Ectodermal cell (in vitro differentiated cells): Measurements from ENCODE around the gene RTN1. TPM values are rescaled to one million over a fixed set of nuclear protein-coding genes. Genes with fewer than 3 reads are reported as not detected.

Experiments used
- H3K27ac ChIP-seq: 2 replicates; pipeline ENCODE4 v1.7.0; 2013; ENCODE audit warnings: mild to moderate bottlenecking, low read depth, low read length; ENCODE audit not compliant: insufficient read depth, poor library complexity, severe bottlenecking
- H3K27me3 ChIP-seq: 2 replicates; pipeline ENCODE4 v1.7.0; 2013; ENCODE audit warnings: mild to moderate bottlenecking, low read length; ENCODE audit not compliant: insufficient read depth, control insufficient read depth, poor library complexity, severe bottlenecking
- H3K36me3 ChIP-seq: one replicate; pipeline ENCODE4 v1.7.0; 2013; ENCODE audit warnings: low read length; ENCODE audit not compliant: control insufficient read depth, insufficient read depth
- H3K4me1 ChIP-seq: one replicate; pipeline ENCODE4 v1.7.0; 2013; ENCODE audit warnings: low read length; ENCODE audit not compliant: control insufficient read depth, insufficient read depth
- H3K4me3 ChIP-seq: 2 replicates; pipeline ENCODE4 v1.7.0; 2013; ENCODE audit warnings: low read depth, low read length, control low read depth; ENCODE audit not compliant: insufficient read depth
- H3K9me3 ChIP-seq: 2 replicates; pipeline ENCODE4 v1.7.0; 2013; ENCODE audit warnings: mild to moderate bottlenecking, low read length, moderate library complexity; ENCODE audit not compliant: control insufficient read depth
- WGBS, 2 experiments: methylation state at CpG; one replicate each; pipeline ENCODE4 v1.1.7; 2013; ENCODE audit warnings: missing lambda C conversion rate in 2 of 2; 5-methylcytosine and 5-hydroxymethylcytosine counted together
- polyA plus RNA-seq, 4 experiments: library from polyadenylated mRNA; stranded (reverse); fragments of 50-300 nt; gene quantifications; one replicate each; pipeline ENCODE4 v1.2.3, GENCODE V29; 2013

RTN1 gene, protein sequence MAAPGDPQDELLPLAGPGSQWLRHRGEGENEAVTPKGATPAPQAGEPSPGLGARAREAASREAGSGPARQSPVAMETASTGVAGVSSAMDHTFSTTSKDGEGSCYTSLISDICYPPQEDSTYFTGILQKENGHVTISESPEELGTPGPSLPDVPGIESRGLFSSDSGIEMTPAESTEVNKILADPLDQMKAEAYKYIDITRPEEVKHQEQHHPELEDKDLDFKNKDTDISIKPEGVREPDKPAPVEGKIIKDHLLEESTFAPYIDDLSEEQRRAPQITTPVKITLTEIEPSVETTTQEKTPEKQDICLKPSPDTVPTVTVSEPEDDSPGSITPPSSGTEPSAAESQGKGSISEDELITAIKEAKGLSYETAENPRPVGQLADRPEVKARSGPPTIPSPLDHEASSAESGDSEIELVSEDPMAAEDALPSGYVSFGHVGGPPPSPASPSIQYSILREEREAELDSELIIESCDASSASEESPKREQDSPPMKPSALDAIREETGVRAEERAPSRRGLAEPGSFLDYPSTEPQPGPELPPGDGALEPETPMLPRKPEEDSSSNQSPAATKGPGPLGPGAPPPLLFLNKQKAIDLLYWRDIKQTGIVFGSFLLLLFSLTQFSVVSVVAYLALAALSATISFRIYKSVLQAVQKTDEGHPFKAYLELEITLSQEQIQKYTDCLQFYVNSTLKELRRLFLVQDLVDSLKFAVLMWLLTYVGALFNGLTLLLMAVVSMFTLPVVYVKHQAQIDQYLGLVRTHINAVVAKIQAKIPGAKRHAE
- 16.4 TPM for polyA plus RNA-seq (2013, experiment 1 of 4)
- 12.9 TPM for polyA plus RNA-seq (2013, experiment 2 of 4)
- 14.6 TPM for polyA plus RNA-seq (2013, experiment 3 of 4)
- 16.9 TPM for polyA plus RNA-seq (2013, experiment 4 of 4)

DNA sequence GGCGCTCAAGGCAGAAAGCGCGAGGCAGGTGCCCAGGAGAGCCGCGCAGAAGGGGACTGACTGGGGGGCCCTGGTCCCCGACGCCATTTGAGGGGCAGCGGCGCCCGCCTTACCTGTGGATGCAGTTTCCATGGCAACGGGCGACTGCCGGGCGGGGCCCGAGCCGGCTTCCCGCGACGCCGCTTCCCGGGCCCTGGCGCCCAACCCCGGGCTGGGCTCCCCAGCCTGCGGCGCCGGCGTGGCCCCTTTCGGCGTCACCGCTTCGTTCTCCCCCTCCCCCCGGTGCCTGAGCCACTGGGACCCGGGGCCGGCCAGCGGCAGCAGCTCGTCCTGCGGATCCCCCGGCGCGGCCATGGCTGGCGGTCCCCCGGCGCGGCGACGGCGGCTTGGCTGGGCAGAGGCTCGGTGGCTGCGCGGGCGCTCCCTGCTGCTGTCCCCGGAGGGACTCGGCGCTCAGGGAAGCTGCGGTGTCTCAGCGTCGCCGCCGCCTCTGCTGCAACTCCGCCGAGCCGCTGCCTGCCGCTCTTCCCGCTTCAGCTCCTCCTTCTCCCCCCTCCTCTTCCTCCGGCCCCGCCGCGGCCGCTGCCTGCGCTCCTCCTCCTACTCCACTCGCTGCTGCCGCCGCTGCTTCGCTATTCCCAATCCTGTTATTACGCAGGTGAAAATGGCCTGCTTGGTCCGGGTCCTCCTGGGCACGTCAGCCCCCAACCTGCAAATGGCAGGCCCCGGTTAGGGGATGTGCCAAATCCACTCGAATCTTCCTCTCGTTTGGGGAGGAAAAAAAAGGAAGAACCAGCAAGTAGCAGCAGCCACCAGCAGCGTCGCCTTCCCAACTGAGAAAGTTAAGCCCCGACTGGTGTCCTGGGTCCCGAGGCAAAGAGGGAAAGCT, at the start of gene RTN1:
Gene RTN1 (minus strand): TSS at position 500 of the 889 bp plus-strand sequence. CDS start 146 bp downstream, at position 354.
- H3K4me1 ChIP-seq = no peaks in the 10 kb centered on the region
- 0% methylated on average over 84 of the region's 84 CpGs for WGBS, 2 experiments
- H3K9me3 ChIP-seq = no peaks in the 10 kb centered on the region
- no peak within 1 kb of the TSS for H3K27ac ChIP-seq
- peak within 1 kb of the TSS; percentile 61 for H3K4me3 ChIP-seq
- peaks cover 65% of the 10 kb centered on the region for H3K27me3 ChIP-seq
- no peaks in the 10 kb centered on the region for H3K36me3 ChIP-seq

DNA sequence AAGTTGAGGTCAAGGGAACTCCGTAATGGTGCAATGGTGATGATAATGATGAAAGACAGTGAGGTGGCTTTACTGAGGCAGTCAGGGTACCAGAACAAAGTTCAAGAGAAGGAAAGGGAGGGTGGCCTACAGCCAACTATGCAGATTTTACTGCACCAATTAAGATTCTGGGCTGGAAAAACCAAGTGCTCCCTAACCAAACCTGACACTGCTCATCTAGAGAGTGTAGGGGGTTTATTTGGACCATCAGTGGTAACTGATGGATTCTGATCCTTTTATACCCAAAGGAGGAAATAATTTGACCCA, 49.8 kb upstream of the RTN1 start:
- Histone ChIP-seq H3K9me3 (no peaks in the 10 kb centered on the region), H3K27ac (no peak overlapping the region), H3K36me3 (no peaks in the 10 kb centered on the region), H3K4me1 (no peaks in the 10 kb centered on the region), H3K27me3 (no peaks in the 10 kb centered on the region), H3K4me3 (peak overlapping the region; percentile 53)
- WGBS, 2 experiments = 42 to 45% methylated on average over 1 of the region's 1 CpG

DNA sequence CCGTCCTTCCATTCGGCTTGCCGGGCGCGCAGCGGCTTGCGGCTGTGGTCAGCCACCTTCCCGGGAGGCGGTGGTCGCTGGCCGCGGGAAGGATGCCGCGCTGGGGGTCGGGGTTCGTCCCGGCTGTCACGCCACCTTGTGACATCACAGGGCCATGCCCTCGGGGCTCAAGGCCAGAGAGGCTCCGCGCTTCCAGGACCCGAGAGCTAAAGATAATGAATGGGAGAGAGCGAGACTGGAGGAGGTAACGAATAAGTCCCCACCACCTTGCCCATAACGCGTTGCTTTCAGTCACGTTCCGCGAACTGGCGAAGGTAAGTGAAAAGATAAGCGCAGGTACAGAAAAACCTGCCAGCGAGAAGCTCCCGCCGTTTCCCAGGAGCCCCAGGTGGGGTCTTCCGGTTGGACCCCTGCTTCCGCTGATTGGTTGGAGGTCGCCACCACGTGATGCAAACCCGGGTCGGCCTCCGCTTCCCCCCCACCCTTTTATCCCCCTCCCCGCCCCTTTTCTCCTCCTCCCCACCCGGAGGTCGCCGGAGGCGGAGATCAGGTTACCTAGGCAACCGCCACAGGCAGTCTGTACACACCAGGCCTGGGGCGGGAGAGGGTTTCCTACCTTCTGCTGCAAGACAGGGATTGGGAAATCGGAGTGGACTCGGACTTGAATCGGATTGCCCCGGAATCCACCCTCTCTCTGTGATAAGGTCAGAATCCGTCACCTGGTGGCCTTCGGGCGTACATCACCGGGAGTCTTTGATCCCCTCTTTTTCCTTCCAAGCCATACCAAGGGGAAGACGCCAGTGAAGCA, 49.2 kb upstream of the RTN1 start, which contains the start of gene LRRC9:
Gene LRRC9 (plus strand): TSS at position 575 of the 808 bp plus-strand sequence.
- peak within 1 kb of the TSS; percentile 53 for H3K4me3 ChIP-seq
- WGBS, 2 experiments = 1% methylated on average over 55 to 57 of the region's 57 CpGs
- no peaks in the 10 kb centered on the region for H3K4me1 ChIP-seq
- H3K36me3 ChIP-seq = no peaks in the 10 kb centered on the region
- H3K9me3 ChIP-seq = no peaks in the 10 kb centered on the region
- peak within 1 kb of the TSS; percentile 81 for H3K27ac ChIP-seq
- H3K27me3 ChIP-seq = no peaks in the 10 kb centered on the region

DNA sequence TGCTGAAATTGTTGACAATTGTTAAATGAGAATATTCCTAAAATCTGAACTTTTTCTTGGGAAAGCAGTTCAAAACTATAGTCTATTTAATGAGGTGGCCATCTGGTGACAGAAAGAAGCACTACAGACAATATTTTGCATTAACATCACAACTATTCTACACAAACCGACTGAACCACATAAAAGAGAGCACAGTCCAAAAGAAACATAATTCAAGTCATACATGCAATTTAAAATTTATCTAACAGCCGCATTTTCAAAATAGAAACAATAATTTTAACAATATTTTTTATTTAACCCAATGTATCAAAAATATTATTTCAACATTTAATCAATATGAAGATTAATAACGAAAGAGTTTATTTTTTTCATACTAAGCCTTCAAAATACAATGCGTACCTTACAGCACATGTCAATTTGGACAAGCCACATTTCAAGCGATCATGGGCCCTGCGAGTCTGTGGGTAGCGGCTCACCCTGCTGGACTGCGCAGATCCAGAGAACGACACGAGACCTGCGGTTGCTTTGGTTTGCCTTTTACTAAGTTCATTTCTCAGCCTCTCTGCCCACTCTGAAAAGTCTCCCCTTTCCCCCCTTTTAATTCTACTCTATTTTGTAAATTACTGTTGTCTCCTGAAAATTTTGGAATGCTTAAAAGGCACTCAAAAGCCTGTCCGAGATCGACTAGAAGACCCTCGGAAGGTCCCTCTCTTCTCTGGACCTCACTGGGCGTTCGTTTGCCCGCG, 48.4 kb upstream of the RTN1 start:
- Histone ChIP-seq H3K4me3 (peak overlapping the region; percentile 53), H3K4me1 (no peaks in the 10 kb centered on the region), H3K9me3 (no peaks in the 10 kb centered on the region), H3K27ac (peak overlapping the region; percentile 81), H3K36me3 (no peaks in the 10 kb centered on the region), H3K27me3 (no peaks in the 10 kb centered on the region)
- 1 to 2% methylated on average over 17 to 18 of the region's 18 CpGs for WGBS, 2 experiments

DNA sequence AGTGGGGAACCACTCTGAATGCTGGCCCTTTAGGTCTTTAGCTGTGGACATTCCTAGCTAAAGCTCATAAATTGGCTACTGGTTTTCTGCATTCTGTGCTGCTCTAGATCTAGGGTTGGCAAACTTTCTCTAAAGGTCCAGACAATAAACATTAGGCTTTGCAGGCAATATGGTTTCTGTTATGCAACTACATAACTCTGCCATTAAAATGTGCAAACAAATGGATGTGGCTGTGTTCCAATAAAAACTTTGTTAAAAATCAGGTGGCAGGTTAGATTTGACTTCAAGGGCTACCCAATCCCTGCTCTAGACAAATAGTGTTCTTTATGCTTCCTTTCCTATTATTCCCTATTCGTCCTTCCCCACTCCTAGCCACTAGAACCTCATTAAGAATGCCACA, 42.6 kb upstream of the RTN1 start:
- no peaks in the 10 kb centered on the region for H3K36me3 ChIP-seq
- no peak overlapping the region for H3K27ac ChIP-seq
- no peak overlapping the region for H3K4me3 ChIP-seq
- WGBS, 2 experiments = 89 to 94% methylated on average over 1 of the region's 1 CpG
- H3K9me3 ChIP-seq = no peaks in the 10 kb centered on the region
- H3K27me3 ChIP-seq = no peaks in the 10 kb centered on the region
- no peaks in the 10 kb centered on the region for H3K4me1 ChIP-seq

DNA sequence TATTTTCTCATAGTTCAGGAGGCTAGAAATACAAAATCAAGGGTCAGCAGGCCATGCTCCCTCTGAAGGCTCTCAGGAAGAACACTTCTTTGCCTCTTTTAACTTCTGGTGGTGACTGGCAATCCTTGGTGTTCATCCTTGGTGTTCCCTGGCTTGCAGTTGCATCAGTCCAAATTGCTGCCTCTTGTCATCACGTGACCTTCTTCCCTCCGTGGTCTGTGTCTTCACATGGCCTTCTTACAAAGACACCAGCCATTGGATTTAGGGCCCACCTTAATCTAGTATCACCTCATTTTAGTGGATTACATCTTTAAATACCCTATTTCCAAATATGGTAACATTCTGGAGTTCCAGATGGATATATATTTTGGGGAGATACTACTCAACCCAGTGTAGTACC, 41.9 kb upstream of the RTN1 start:
- no peaks in the 10 kb centered on the region for H3K27me3 ChIP-seq
- WGBS, 2 experiments = 88 to 93% methylated on average over 2 of the region's 2 CpGs
- H3K4me1 ChIP-seq = no peaks in the 10 kb centered on the region
- no peak overlapping the region for H3K4me3 ChIP-seq
- no peaks in the 10 kb centered on the region for H3K36me3 ChIP-seq
- H3K9me3 ChIP-seq = no peaks in the 10 kb centered on the region
- no peak overlapping the region for H3K27ac ChIP-seq

DNA sequence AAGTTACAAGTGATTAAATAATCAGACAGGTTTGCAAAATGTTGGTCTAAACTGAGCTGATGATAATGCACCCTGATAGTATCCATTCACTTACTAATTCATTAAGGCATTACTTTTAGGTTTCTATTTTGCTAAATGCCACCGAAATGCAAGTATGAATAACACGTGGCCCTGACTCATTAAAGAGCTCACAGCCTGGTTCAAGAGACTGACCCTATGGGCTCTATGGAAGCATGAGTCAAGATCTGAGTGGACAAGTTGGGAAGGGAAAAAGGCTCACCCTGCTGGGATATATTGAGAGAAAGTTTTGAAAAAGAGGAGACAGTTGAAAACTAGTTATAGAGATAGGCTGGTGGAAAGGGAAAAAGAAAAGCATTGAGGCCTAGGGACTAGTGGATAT, 34.6 kb upstream of the RTN1 start:
- no peak overlapping the region for H3K27ac ChIP-seq
- H3K27me3 ChIP-seq = no peaks in the 10 kb centered on the region
- H3K9me3 ChIP-seq = no peaks in the 10 kb centered on the region
- no peak overlapping the region for H3K4me3 ChIP-seq
- H3K36me3 ChIP-seq = no peaks in the 10 kb centered on the region
- H3K4me1 ChIP-seq = no peaks in the 10 kb centered on the region
- 90 to 93% methylated on average over 2 of the region's 2 CpGs for WGBS, 2 experiments

DNA sequence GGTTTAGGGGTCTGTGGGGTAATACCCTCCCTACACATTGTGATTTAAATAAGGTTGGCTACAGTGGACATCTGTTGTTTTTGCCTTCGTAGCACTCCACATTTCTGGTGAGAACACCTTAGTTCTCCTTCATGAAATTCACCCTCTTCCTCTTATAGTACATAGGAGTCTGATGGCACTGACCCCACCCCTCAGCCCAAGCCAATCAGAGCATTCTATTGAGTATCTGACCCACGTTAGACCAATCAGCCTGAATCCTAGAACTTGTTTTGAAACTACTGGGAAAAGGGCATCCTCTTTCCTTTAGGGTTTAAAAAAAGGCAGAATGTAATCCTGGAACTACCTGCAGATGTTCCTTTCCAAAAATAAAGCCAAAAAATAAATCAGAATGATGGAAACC, 33.6 kb upstream of the RTN1 start:
- Histone ChIP-seq H3K9me3 (no peaks in the 10 kb centered on the region), H3K36me3 (no peaks in the 10 kb centered on the region)
- 80 to 82% methylated on average over 2 of the region's 2 CpGs for WGBS, 2 experiments

DNA sequence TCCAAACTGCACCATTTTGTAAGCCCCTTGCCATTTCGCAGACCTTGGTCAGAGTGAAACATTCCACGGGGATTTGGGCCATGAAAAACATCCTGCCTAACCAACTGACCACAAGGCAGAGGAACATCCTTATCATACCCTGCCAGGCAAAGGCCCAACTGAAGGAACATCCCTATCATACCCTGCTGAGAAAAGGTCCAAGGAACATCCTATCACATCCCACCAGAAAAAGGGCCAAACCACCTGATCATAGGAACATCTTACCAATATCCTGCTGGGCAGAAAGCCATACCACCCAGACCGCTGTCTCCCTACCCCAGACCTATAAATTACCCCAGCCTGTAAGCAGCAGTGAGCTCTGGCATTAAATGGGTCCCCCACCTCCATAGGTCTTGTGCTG, 30.0 kb upstream of the RTN1 start:
- H3K9me3 ChIP-seq = no peaks in the 10 kb centered on the region
- no peaks in the 10 kb centered on the region for H3K4me1 ChIP-seq
- H3K27me3 ChIP-seq = no peaks in the 10 kb centered on the region
- no peak overlapping the region for H3K27ac ChIP-seq
- H3K36me3 ChIP-seq = no peaks in the 10 kb centered on the region
- no peak overlapping the region for H3K4me3 ChIP-seq
- 94 to 96% methylated on average over 3 of the region's 3 CpGs for WGBS, 2 experiments

More for the DNA sequence above, 33.6 kb upstream of the RTN1 start:
- Histone ChIP-seq H3K27me3 (no peaks in the 10 kb centered on the region), H3K4me1 (no peaks in the 10 kb centered on the region), H3K4me3 (no peak overlapping the region), H3K27ac (no peak overlapping the region)
